Measurements from ENCODE around the gene DOK6. TPM values are rescaled to one million over a fixed set of nuclear protein-coding genes. Genes with fewer than 3 reads are reported as not detected.
A peak's percentile ranks its signal among the peaks of the same experiment; 100 is the strongest.
"Not testable (repeated sequence)": the region's sequence is repeated elsewhere in the genome, so short reads cannot be mapped to it uniquely, and the experiment has no call there.

The DOK6 gene
- total RNA-seq, 2 experiments from 2014 or later, result not detected

- no peak for DNase-seq
- Mint-ChIP-seq H3K27ac (no peak overlapping the region), H3K9me3 (peaks cover under 1% of the 10 kb centered on the region), H3K36me3 (peaks cover 39% of the 10 kb centered on the region), H3K4me3 (no peak overlapping the region), H3K4me1 (no peaks in the 10 kb centered on the region), H3K27me3 (no peaks in the 10 kb centered on the region)
- ATAC-seq (ENCODE audit: low read depth), result no peak
- POLR2A ChIA-PET, result no interaction called here
Observed at GRCh38 chr18:69858897-69859296, 458.2 kb downstream of the DOK6 start.

GRCh38 chr18:69864802-69865201 lies 464.1 kb downstream of the DOK6 start:
- H3K4me3 Mint-ChIP-seq; H3K4me1 Mint-ChIP-seq; H3K27me3 Mint-ChIP-seq; POLR2A ChIA-PET; DNase-seq; ATAC-seq (ENCODE audit: low read depth); H3K27ac Mint-ChIP-seq; H3K9me3 Mint-ChIP-seq: not testable (repeated sequence)
- peaks cover 51% of the 10 kb centered on the region for H3K36me3 Mint-ChIP-seq

GRCh38 chr18:69865776-69866175 lies 465.1 kb downstream of the DOK6 start:
- H3K27me3 Mint-ChIP-seq, result no peaks in the 10 kb centered on the region
- peaks cover 1% of the 10 kb centered on the region for H3K9me3 Mint-ChIP-seq
- no peaks in the 10 kb centered on the region for H3K4me1 Mint-ChIP-seq
- POLR2A ChIA-PET, result no interaction called here
- DNase-seq, result no peak
- no peak overlapping the region for H3K27ac Mint-ChIP-seq
- no peak overlapping the region for H3K4me3 Mint-ChIP-seq
- no peak for ATAC-seq (ENCODE audit: low read depth)
- peaks cover 53% of the 10 kb centered on the region for H3K36me3 Mint-ChIP-seq

GRCh38 chr18:69866212-69866611 lies 465.5 kb downstream of the DOK6 start:
- Mint-ChIP-seq H3K9me3 (peaks cover 1% of the 10 kb centered on the region), H3K4me1 (no peaks in the 10 kb centered on the region), H3K4me3 (no peak overlapping the region), H3K27me3 (no peaks in the 10 kb centered on the region), H3K27ac (no peak overlapping the region), H3K36me3 (peaks cover 53% of the 10 kb centered on the region)
- POLR2A ChIA-PET, result no interaction called here
- ATAC-seq (ENCODE audit: low read depth) (no peak), DNase-seq (no peak)

- Mint-ChIP-seq H3K4me1 (peaks cover 8% of the 10 kb centered on the region), H3K36me3 (peaks cover 40% of the 10 kb centered on the region), H3K27ac (no peak overlapping the region), H3K27me3 (no peaks in the 10 kb centered on the region), H3K4me3 (no peak overlapping the region), H3K9me3 (no peaks in the 10 kb centered on the region)
- POLR2A ChIA-PET, result no interaction called here
- DNase-seq, result no peak
- ATAC-seq (ENCODE audit: low read depth), result no peak
Observed at GRCh38 chr18:69870736-69871135, 470.0 kb downstream of the DOK6 start.

GRCh38 chr18:69871363-69871762 lies 470.7 kb downstream of the DOK6 start:
- Mint-ChIP-seq H3K36me3 (peaks cover 38% of the 10 kb centered on the region), H3K9me3 (no peaks in the 10 kb centered on the region), H3K27ac (no peak overlapping the region), H3K27me3 (no peaks in the 10 kb centered on the region), H3K4me1 (peaks cover 8% of the 10 kb centered on the region), H3K4me3 (no peak overlapping the region)
- ATAC-seq (ENCODE audit: low read depth) (no peak), DNase-seq (no peak)
- POLR2A ChIA-PET, result no interaction called here

- Mint-ChIP-seq H3K27ac (no peak overlapping the region), H3K4me3 (no peak overlapping the region), H3K9me3 (no peaks in the 10 kb centered on the region), H3K36me3 (peaks cover 37% of the 10 kb centered on the region), H3K4me1 (peaks cover 8% of the 10 kb centered on the region), H3K27me3 (no peaks in the 10 kb centered on the region)
- no peak for DNase-seq
- no peak for ATAC-seq (ENCODE audit: low read depth)
- POLR2A ChIA-PET, result no interaction called here
Observed at GRCh38 chr18:69872661-69873060, 472.0 kb downstream of the DOK6 start.

GRCh38 chr18:69874058-69874457 lies 473.4 kb downstream of the DOK6 start:
- ATAC-seq (ENCODE audit: low read depth) (no peak), DNase-seq (no peak)
- Mint-ChIP-seq H3K27me3 (no peaks in the 10 kb centered on the region), H3K27ac (peak overlapping the region; percentile 39), H3K36me3 (peaks cover 44% of the 10 kb centered on the region), H3K9me3 (peaks cover 2% of the 10 kb centered on the region), H3K4me1 (peaks cover 8% of the 10 kb centered on the region), H3K4me3 (no peak overlapping the region)
- POLR2A ChIA-PET, result no interaction called here

GRCh38 chr18:69876490-69876889 lies 475.8 kb downstream of the DOK6 start:
- peaks cover 5% of the 10 kb centered on the region for H3K9me3 Mint-ChIP-seq
- DNase-seq (no peak), ATAC-seq (ENCODE audit: low read depth) (no peak)
- no peak overlapping the region for H3K27ac Mint-ChIP-seq
- H3K4me3 Mint-ChIP-seq, result no peak overlapping the region
- POLR2A ChIA-PET, result no interaction called here
- peaks cover 8% of the 10 kb centered on the region for H3K4me1 Mint-ChIP-seq
- H3K36me3 Mint-ChIP-seq, result peaks cover 52% of the 10 kb centered on the region
- H3K27me3 Mint-ChIP-seq, result no peaks in the 10 kb centered on the region

- H3K36me3 Mint-ChIP-seq, result peaks cover 46% of the 10 kb centered on the region
- POLR2A ChIA-PET, result no interaction called here
- DNase-seq (no peak), ATAC-seq (ENCODE audit: low read depth) (no peak)
- H3K4me3 Mint-ChIP-seq, result no peak overlapping the region
- peaks cover 5% of the 10 kb centered on the region for H3K9me3 Mint-ChIP-seq
- no peak overlapping the region for H3K27ac Mint-ChIP-seq
- peaks cover 13% of the 10 kb centered on the region for H3K4me1 Mint-ChIP-seq
- no peaks in the 10 kb centered on the region for H3K27me3 Mint-ChIP-seq
Observed at GRCh38 chr18:69878213-69878933, 477.7 kb downstream of the DOK6 start.

- H3K9me3 Mint-ChIP-seq; H3K27me3 Mint-ChIP-seq; H3K4me3 Mint-ChIP-seq; H3K27ac Mint-ChIP-seq; ATAC-seq (ENCODE audit: low read depth); POLR2A ChIA-PET; DNase-seq: not testable (repeated sequence)
- Mint-ChIP-seq H3K36me3 (peaks cover 46% of the 10 kb centered on the region), H3K4me1 (peaks cover 13% of the 10 kb centered on the region)
Observed at GRCh38 chr18:69879051-69879450, 478.4 kb downstream of the DOK6 start.

GRCh38 chr18:69880083-69880482 lies 479.4 kb downstream of the DOK6 start:
- no peak for DNase-seq
- H3K36me3 Mint-ChIP-seq, result peaks cover 46% of the 10 kb centered on the region
- no peaks in the 10 kb centered on the region for H3K27me3 Mint-ChIP-seq
- H3K4me3 Mint-ChIP-seq, result no peak overlapping the region
- H3K27ac Mint-ChIP-seq, result peak overlapping the region; percentile 40
- no peak for ATAC-seq (ENCODE audit: low read depth)
- peaks cover 5% of the 10 kb centered on the region for H3K9me3 Mint-ChIP-seq
- POLR2A ChIA-PET, result no interaction called here
- peaks cover 14% of the 10 kb centered on the region for H3K4me1 Mint-ChIP-seq

GRCh38 chr18:69882965-69883668 lies 482.4 kb downstream of the DOK6 start:
- Mint-ChIP-seq H3K4me3 (no peak overlapping the region), H3K9me3 (peaks cover 7% of the 10 kb centered on the region), H3K27ac (no peak overlapping the region), H3K36me3 (peaks cover 43% of the 10 kb centered on the region), H3K4me1 (peaks cover 25% of the 10 kb centered on the region), H3K27me3 (no peaks in the 10 kb centered on the region)
- ATAC-seq (ENCODE audit: low read depth) (no peak), DNase-seq (no peak)
- POLR2A ChIA-PET, result no interaction called here

GRCh38 chr18:69883781-69884180 lies 483.1 kb downstream of the DOK6 start:
- H3K27me3 Mint-ChIP-seq, result no peaks in the 10 kb centered on the region
- no peak for ATAC-seq (ENCODE audit: low read depth)
- H3K4me3 Mint-ChIP-seq, result no peak overlapping the region
- no peak overlapping the region for H3K27ac Mint-ChIP-seq
- DNase-seq, result no peak
- POLR2A ChIA-PET, result no interaction called here
- peaks cover 43% of the 10 kb centered on the region for H3K36me3 Mint-ChIP-seq
- peaks cover 6% of the 10 kb centered on the region for H3K9me3 Mint-ChIP-seq
- peaks cover 28% of the 10 kb centered on the region for H3K4me1 Mint-ChIP-seq
